PC-3 (cell line): ENCODE measurements around the gene VPS26C. TPM values are rescaled to one million over a fixed set of nuclear protein-coding genes. Genes with fewer than 3 reads are reported as not detected.

Source experiments
- ATAC-seq: fragments of 200-7000 bp; cut with Tn5 transposase; 2 replicates; pipeline ENCODE4 v1.9.1; 2020; ENCODE audit warnings: mild to moderate bottlenecking, moderate library complexity
- BruUV-seq: library from RNA; stranded (reverse); fragments of 400-500 nt; replicated peaks from 2 replicates; lab custom pipeline; 2021; lab: Mats Ljungman, UMichigan
- CTCF ChIA-PET: fragments of 300-600 bp; sonication (Branson Sonifier 250); formaldehyde crosslinking; loops from one replicate; lab custom pipeline; 2022; ENCODE audit warnings: antibody characterized with exemption; lab: Charles Lee
- POLR2A ChIA-PET: fragments of 300-600 bp; sonication (Branson Sonifier 250); formaldehyde crosslinking; loops from one replicate; lab custom pipeline; 2022; ENCODE audit warnings: antibody characterized with exemption; ENCODE audit not compliant: unreplicated experiment; lab: Charles Lee
- DNase-seq: peaks from one replicate; pipeline ENCODE4 v3.0.0-alpha.2; 2015
- H2AFZ ChIP-seq: fragments of 300-600 bp; sonication (generic); 2 replicates; pipeline ENCODE4 v1.6.0; 2016; ENCODE audit warnings: antibody characterized with exemption, low read length
- H3F3A ChIP-seq: fragments of 300-600 bp; sonication (generic); one replicate; pipeline ENCODE4 v1.6.0; 2017; ENCODE audit warnings: antibody characterized with exemption, low read length, control low read depth, mild to moderate bottlenecking; ENCODE audit not compliant: unreplicated experiment
- H3K27ac ChIP-seq: fragments of 300-600 bp; sonication (generic); 2 replicates; pipeline ENCODE4 v1.5.1; 2016; ENCODE audit warnings: mild to moderate bottlenecking, low read length
- H3K27me3 ChIP-seq: fragments of 300-600 bp; sonication (generic); 2 replicates; pipeline ENCODE4 v1.6.1; 2016; ENCODE audit warnings: low read length, mixed read lengths
- H3K36me3 ChIP-seq: fragments of 300-600 bp; sonication (generic); 2 replicates; pipeline ENCODE4 v1.6.1; 2016; ENCODE audit warnings: low read depth, mixed run types, low read length, mixed read lengths
- H3K4me1 ChIP-seq: fragments of 300-600 bp; sonication (generic); 2 replicates; pipeline ENCODE4 v1.5.1; 2016; ENCODE audit warnings: low read length; ENCODE audit not compliant: insufficient read depth
- H3K4me2 ChIP-seq: fragments of 300-600 bp; sonication (generic); 2 replicates; pipeline ENCODE4 v1.6.0; 2016; ENCODE audit warnings: low read length
- H3K4me3 ChIP-seq: fragments of 300-600 bp; sonication (generic); 2 replicates; pipeline ENCODE4 v1.5.1; 2016; ENCODE audit warnings: mild to moderate bottlenecking, low read length, mixed read lengths
- H3K79me2 ChIP-seq: fragments of 300-600 bp; sonication (generic); 2 replicates; pipeline ENCODE4 v1.6.1; 2017; ENCODE audit warnings: low read length, mixed read lengths
- H3K9ac ChIP-seq: fragments of 300-600 bp; sonication (generic); 2 replicates; pipeline ENCODE4 v1.6.0; 2016; ENCODE audit warnings: mild to moderate bottlenecking, low read length
- H3K9me2 ChIP-seq: fragments of 300-600 bp; sonication (generic); replicated peaks from 2 replicates; pipeline ENCODE4 v1.6.1; 2016; ENCODE audit warnings: mixed run types, low read length, mixed read lengths
- H3K9me3 ChIP-seq: fragments of 300-600 bp; sonication (generic); 2 replicates; pipeline ENCODE4 v1.6.1; 2016; ENCODE audit warnings: low read length, mixed read lengths
- H4K20me1 ChIP-seq: fragments of 300-600 bp; sonication (generic); 2 replicates; pipeline ENCODE4 v1.6.1; 2016; ENCODE audit warnings: low read length, mixed read lengths
- CTCF ChIP-seq: fragments of 300-600 bp; sonication (generic); conservative IDR thresholded peaks from 2 replicates; pipeline ENCODE4 v1.5.1; 2017; ENCODE audit warnings: antibody characterized with exemption, low read depth, mild to moderate bottlenecking, low read length
- EZH2 ChIP-seq: fragments of 300-600 bp; sonication (generic); IDR thresholded peaks from one replicate; pipeline ENCODE4 v1.6.1; 2017; ENCODE audit warnings: antibody characterized with exemption, mild to moderate bottlenecking, low read length; ENCODE audit not compliant: unreplicated experiment
- EZH2phosphoT487 ChIP-seq: fragments of 300-600 bp; sonication (generic); IDR thresholded peaks from 2 replicates; pipeline ENCODE4 v1.6.1; 2018; ENCODE audit warnings: mild to moderate bottlenecking, antibody characterized with exemption, low read length, borderline replicate concordance
- intact Hi-C: fragments of 100-400 bp; cut with micrococcal nuclease; formaldehyde crosslinking; loops from 2 replicates; pipeline ENCODE4 v1.9.0; 2023
- total RNA-seq: library from RNA; depleted of rRNA; stranded (reverse); fragments of >200 nt; gene quantifications from 2 replicates; pipeline ENCODE4 v1.2.3, GENCODE V29; 2014

VPS26C gene
- total RNA-seq, 1 experiment from 2014 or later, result 63.3 TPM

- no peak overlapping the region for H3K9ac ChIP-seq
- no peak overlapping the region for H3K4me2 ChIP-seq
- H3K36me3 ChIP-seq, result peaks cover 11% of the 10 kb centered on the region; the same call in 1 of the 2 replicates
- H3K9me3 ChIP-seq, result no peaks in the 10 kb centered on the region
- H3F3A ChIP-seq, result no peaks in the 10 kb centered on the region
- POLR2A ChIA-PET, result no interaction called here
- no peaks in the 10 kb centered on the region for H3K4me1 ChIP-seq
- no peak overlapping the region for H3K27ac ChIP-seq
- no peaks in the 10 kb centered on the region for H3K79me2 ChIP-seq
- DNase-seq (no peak), ATAC-seq (no peak)
- CTCF ChIA-PET, result no interaction called here
- no peaks in the 10 kb centered on the region for H4K20me1 ChIP-seq
- no peak for TF ChIP-seq CTCF
- TF ChIP-seq EZH2phosphoT487, result no peak
- TF ChIP-seq EZH2, result no peak
- H3K27me3 ChIP-seq, result no peaks in the 10 kb centered on the region
- intact Hi-C loops, result no loop called here
- H2AFZ ChIP-seq, result no peak overlapping the region
- H3K9me2 ChIP-seq, result no peaks in the 10 kb centered on the region
- no TSS peak for BruUV-seq
- no peak overlapping the region for H3K4me3 ChIP-seq
These were observed 35.5 kb downstream of the VPS26C start for GRCh38 chr21:37231671-37232070.

- H3K4me1 ChIP-seq, result no peaks in the 10 kb centered on the region
- peaks cover 11% of the 10 kb centered on the region; the same call in 1 of the 2 replicates for H3K36me3 ChIP-seq
- no peaks in the 10 kb centered on the region for H3F3A ChIP-seq
- no peak overlapping the region for H3K4me3 ChIP-seq
- CTCF ChIA-PET, result no interaction called here
- no peaks in the 10 kb centered on the region for H3K9me3 ChIP-seq
- intact Hi-C loops, result no loop called here
- no peaks in the 10 kb centered on the region for H3K27me3 ChIP-seq
- no peak overlapping the region for H3K27ac ChIP-seq
- no peaks in the 10 kb centered on the region for H3K9me2 ChIP-seq
- TF ChIP-seq EZH2phosphoT487, result no peak
- TF ChIP-seq EZH2, result no peak
- TF ChIP-seq CTCF, result no peak
- no peaks in the 10 kb centered on the region for H4K20me1 ChIP-seq
- H3K4me2 ChIP-seq, result no peak overlapping the region
- no peak for DNase-seq
- no peak overlapping the region for H3K9ac ChIP-seq
- no peak overlapping the region for H2AFZ ChIP-seq
- ATAC-seq, result no peak
- BruUV-seq, result no TSS peak
- POLR2A ChIA-PET, result no interaction called here
- H3K79me2 ChIP-seq, result no peaks in the 10 kb centered on the region
These were observed 35.9 kb downstream of the VPS26C start for GRCh38 chr21:37231249-37231645.

- Histone ChIP-seq H3K36me3 (peaks cover 13% of the 10 kb centered on the region; the same call in 1 of the 2 replicates), H3K27me3 (no peaks in the 10 kb centered on the region), H3K9ac (no peak overlapping the region), H3K9me2 (no peaks in the 10 kb centered on the region), H3F3A (no peaks in the 10 kb centered on the region), H3K4me2 (no peak overlapping the region), H3K9me3 (no peaks in the 10 kb centered on the region), H3K4me1 (no peaks in the 10 kb centered on the region), H2AFZ (no peak overlapping the region), H3K79me2 (no peaks in the 10 kb centered on the region), H3K4me3 (no peak overlapping the region), H3K27ac (no peak overlapping the region), H4K20me1 (no peaks in the 10 kb centered on the region)
- BruUV-seq, result no TSS peak
- TF ChIP-seq CTCF, result no peak
- ChIA-PET POLR2A (no interaction called here), CTCF (no interaction called here)
- DNase-seq, result no peak
- intact Hi-C loops, result no loop called here
- no peak for ATAC-seq
These were observed 36.4 kb downstream of the VPS26C start for GRCh38 chr21:37230632-37231248.
